NCI-H510A treated with DMSO at 0.1 percent for 48 hours (cell line): ENCODE data around the gene APOB.

Experiments
- DNase-seq: peaks from one replicate; lab custom pipeline; 2025; lab: John Stamatoyannopoulos, UW

Gene APOB

DNA sequence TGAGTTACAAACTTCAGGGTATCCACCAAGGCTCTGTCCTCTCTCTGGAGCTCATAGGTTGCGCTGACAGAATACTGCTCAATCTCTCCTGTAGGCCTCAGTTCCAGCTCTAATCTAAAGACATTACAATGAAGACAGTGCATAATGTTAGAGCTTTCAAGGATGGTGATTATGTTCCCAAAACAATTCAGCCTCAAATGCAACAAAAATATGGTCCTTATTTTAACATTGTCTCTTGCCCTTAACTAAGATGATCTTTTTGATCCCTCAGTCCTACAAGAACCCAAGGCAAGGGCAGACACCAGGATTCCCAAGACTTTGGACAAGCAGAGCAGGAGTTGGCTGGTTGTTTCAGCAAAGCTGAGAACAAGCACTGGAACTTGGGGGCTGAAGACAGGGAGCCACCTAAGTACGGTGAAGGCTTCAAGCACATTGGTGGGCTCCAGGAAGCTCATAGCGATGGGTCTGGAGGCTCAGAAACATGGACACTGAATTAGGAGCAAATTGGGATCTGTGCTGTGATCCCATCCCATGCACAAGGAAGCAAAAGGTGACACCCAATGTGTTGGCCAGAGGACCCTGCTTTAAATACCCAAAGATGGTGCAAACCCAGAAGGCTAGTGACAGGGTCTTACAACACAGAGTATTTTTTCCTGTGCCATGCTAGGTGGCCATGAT is 24.7 kb downstream of the APOB start:
- DNase-seq = no peak

- no peak for DNase-seq
Observed at GRCh38 chr2:21018290-21018689, 25.6 kb downstream of the APOB start.

DNA sequence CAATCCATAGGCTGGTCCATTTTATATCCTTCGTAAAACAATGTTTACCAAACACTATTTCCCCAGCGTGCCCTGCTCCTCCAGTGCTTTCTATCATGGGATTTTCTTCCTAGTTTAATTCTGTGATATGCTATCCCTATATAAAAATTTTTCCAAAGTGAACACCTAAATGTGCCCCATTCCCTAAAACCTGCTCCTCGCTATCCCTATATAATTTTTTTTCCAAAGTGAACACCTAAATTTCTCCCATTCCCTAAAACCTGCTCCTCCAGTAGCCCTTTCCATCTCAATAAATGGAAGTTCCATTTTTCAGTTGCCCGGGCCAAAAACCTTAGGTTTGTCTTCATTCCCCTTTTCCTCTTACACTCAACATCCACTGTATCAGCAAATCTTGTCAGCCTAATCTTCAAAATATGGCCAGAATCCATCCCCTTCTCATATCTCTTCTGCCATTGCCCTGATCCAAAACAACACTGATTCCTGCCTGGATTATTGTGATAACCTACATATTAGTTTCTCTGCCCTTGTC is 26.1 kb downstream of the APOB start:
- DNase-seq = no peak

DNA sequence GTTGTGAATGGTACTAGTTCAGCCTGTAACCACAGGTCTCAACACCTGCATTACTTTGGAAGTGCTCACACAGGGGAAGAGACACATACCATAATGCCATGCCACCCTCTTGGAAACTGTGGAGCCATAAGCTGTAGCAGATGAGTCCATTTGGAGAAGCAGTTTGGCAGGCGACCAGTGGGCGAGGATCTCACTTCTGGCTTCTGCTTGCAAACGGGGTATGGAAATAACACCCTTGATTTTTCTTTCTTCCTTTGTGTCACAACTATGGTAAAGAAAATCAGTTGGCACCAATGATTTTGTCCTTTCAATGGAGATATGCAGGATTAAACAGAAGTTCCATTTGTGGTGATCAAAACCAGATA is 28.6 kb downstream of the APOB start:
- no peak for DNase-seq

- DNase-seq = no peak
Observed at GRCh38 chr2:21014364-21015280, 29.3 kb downstream of the APOB start.

- no peak for DNase-seq
Observed at GRCh38 chr2:21013043-21013816, 30.6 kb downstream of the APOB start.

DNA sequence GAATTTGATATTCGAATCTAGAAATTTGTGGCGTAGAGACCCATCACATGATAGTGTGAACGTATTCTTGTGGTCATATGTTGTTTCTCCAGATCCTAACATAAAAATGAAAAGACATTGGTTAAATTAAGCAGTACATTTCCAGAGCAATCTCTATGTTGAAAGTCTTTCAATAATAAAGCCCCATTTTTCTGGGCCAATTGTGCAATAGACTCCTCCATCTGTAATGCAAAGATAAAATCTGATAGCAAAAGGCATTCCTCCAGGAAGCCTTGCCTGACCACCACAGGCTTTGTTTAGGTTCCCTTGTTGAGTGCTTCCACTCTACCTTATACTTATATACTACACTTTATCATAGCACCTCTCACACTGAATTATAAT is 31.3 kb downstream of the APOB start:
- no peak for DNase-seq

- no peak for DNase-seq
Observed at GRCh38 chr2:21011876-21012556, 31.9 kb downstream of the APOB start.

- no peak for DNase-seq
Observed at GRCh38 chr2:21011453-21011852, 32.4 kb downstream of the APOB start.

GRCh38 chr2:21010813-21011439 is 32.9 kb downstream of the APOB start:
- no peak for DNase-seq

DNA sequence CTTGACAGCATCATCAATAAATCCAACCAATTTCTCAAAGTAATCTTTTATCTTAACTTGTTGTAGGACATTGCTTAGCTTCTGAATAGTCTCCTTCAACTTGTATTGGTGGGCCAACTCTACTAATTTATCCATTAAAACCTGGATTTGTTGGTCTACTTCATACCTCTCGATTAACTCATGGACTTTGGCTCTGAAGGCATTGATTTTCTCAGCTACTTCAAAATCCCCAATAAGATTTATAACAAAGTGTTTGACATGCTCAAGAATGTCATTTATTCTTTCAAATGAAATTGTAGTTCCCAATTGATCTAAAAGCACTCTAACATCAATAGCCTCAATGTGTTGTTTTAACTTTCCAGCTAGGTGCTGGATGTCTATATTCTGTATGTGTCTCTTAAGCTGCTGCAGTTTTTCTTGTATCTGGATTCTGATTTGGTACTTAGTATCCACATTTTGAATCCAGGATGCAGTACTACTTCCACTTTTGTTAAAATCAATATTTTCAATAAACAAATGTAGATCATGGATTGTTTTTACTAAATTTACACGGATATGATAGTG is 34.1 kb downstream of the APOB start:
- DNase-seq = no peak

DNA sequence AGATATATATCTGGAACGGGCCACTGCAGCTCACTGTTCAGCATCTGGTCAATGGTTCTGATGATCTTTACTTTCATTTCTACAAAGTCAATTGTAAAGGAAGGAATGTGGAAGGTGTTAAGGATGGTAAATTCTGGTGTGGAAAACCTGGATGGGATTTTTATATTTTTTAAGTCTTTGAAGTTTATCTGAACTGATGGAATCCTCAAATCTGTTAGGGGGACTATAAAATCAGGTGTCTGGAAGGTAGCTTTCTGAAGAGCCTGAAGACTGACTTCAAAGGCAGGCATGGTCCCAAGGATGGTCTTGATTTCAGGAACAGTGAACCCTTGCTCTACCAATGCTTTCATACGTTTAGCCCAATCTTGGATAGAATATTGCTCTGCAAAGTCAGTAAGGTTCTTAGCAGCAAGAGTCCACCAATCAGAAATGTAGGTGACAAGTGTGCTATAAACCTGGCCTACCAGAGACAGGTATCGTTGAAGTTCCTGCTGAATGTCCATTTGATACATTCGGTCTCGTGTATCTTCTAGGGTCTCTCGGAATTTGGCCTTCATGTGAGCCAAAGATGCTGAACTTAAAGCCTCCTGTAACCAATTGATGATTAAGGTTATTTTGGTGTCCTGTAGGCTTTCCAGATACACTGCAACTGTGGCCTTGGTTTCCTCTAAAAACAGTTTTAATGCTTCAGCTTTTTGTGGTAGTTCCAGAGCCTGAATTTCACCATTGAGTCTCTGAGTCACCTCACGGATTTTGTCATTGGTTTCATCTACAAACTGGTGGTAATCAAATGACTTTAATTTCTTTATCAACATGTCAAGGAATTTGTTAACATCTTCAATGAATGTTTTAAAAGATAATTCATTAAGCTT is 34.8 kb downstream of the APOB start:
- no peak for DNase-seq

GRCh38 chr2:21008014-21008789 is 35.7 kb downstream of the APOB start:
- no peak for DNase-seq

DNA sequence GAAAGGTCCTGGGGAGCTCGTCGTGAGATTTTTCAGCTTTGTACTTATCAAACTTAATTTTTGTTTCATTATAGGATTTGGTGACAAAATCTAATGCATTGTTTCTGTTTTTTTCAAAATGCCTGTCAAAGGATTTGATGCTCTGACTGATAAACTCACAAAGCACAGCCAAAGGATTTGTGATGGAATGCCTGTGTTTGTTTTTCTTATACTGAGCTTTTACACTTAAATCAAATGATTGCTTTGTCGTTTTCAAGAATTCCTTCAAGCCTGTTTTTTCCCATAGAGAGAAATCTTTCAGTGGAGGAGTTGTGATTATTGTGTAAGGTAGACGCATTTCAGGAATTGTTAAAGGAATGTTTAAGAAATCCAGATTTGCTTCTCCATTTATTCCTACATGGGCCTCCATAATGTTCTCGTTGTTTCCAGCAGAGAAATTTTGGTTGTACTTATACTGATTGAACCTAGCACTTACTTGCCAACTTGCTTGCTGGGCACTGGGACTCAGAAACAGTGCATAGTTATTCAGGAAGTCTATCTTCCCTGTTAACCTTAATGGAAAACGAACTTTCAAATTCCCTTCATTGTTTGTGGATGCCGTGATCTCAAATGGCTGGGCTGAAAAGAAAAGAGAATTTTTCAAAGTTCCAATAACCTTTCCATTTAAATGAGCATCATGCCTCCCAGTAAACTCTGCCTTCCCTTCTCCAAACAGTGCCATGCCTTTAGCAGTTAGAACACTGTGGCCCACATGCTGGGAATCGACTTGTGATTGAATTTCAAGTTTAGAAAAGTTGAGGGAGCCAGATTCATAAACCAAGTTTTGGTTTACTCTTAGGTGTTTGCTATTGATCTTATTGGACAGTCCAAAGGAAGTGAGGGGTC is 36.5 kb downstream of the APOB start:
- no peak for DNase-seq

DNA sequence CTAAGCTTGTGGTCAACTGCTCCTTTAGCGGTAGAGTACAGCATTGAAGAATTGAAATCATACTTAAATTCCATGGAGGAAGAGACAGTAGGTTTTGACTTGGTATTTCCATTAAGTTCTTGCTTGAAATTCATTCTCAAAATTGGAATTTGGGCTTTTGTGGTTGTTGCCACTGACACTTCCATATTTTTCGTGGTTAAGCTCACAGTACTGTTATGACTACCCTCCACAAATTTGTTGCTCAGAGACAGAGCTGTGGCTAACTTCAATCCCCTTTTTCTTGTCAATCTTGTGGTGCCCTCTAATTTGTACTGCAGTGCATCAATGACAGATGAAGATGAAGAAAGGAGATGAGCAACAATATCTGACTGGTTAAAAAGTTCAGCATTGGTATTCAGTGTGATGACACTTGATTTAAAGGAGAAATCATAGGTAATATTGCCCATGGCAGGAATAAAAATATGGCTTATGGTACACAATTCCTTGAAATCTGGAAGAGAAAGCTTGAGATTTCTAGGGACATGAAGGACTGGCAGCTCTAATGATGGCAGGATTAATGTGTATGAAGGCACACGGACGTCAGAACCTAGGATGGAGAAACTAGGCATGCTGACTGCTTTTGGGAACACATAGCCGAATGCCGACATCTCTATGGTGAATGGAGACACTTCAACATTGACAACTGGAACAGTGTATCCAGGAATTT is 37.3 kb downstream of the APOB start:
- DNase-seq = no peak

GRCh38 chr2:21005700-21006422 is 38.0 kb downstream of the APOB start:
- DNase-seq = no peak

- DNase-seq = no peak
Observed at GRCh38 chr2:21005111-21005699, 38.7 kb downstream of the APOB start.
